Stomach (tissue), 9 donors: ENCODE data around the gene NRF1. TPM values are rescaled to one million over a fixed set of nuclear protein-coding genes. Genes with fewer than 3 reads are reported as not detected.

Source experiments
- DNase-seq, 2 donors: peaks; one replicate each; pipeline versions ENCODE4 v3.0.0 to v3.0.0-alpha.2; 2013 to 2019
- H3K27ac ChIP-seq, 5 donors: fragments of 200-600 bp in 4 of 5; sonication (generic) in 4 of 5; one replicate each; pipeline ENCODE4 v1.5.1; 2013 to 2019; ENCODE audit warnings: mild to moderate bottlenecking in 1 of 5, moderate library complexity in 1 of 5
- H3K27me3 ChIP-seq, 3 donors: fragments of 200-600 bp; sonication (generic); one replicate each; pipeline ENCODE4 v1.5.1; 2017 to 2019; ENCODE audit warnings: mixed run types in 1 of 3
- H3K36me3 ChIP-seq, 4 donors: fragments of 200-600 bp; sonication (generic); 1 replicate in 3 of 4; 2 replicates in 1 of 4; pipeline ENCODE4 v1.5.1; 2016 to 2019
- H3K4me1 ChIP-seq, 4 donors: fragments of 200-600 bp; sonication (generic); one replicate each; pipeline ENCODE4 v1.5.1; 2016 to 2019
- H3K4me3 ChIP-seq, 4 donors: fragments of 200-600 bp; sonication (generic) in 3 of 4; one replicate each; pipeline ENCODE4 v1.5.1; 2016 to 2019; ENCODE audit warnings: mild to moderate bottlenecking in 1 of 4
- H3K9me3 ChIP-seq, 4 donors: fragments of 200-600 bp; sonication (generic); one replicate each; pipeline ENCODE4 v1.5.1; 2016 to 2019
- EP300 ChIP-seq: sonication (generic); formaldehyde crosslinking; IDR thresholded peaks from one replicate; pipeline ENCODE4 v1.6.1; 2017; ENCODE audit warnings: antibody characterized with exemption
- POLR2A ChIP-seq, 4 donors: fragments of 450-650 bp; IDR thresholded peaks; one replicate each; pipeline ENCODE4 v1.6.1; 2016; ENCODE audit warnings: antibody characterized with exemption in 4 of 4, control low read depth in 2 of 4, mild to moderate bottlenecking in 1 of 4, moderate library complexity in 1 of 4
- POLR2AphosphoS5 ChIP-seq, 3 donors: sonication (generic); formaldehyde crosslinking; IDR thresholded peaks; one replicate each; pipeline ENCODE4 v1.6.1; 2016; ENCODE audit warnings: antibody characterized with exemption in 3 of 3
- WGBS, 5 donors: extraction: QIAGEN DNeasy Blood & Tissue Kit in 3 of 5; methylation state at CpG; one replicate each; pipeline versions ENCODE4 v1.1.5 to v1.1.7; 2013 to 2018; 5-methylcytosine and 5-hydroxymethylcytosine counted together
- intact Hi-C: fragments of 100-400 bp; cut with DNase I; formaldehyde crosslinking; loops from one replicate; pipeline ENCODE4 v1.15.1; 2023; ENCODE audit warnings: low total_unique reads
- polyA plus RNA-seq, 3 donors: library from polyadenylated mRNA; stranded (reverse); fragments of 200-250 nt; gene quantifications; one replicate each; pipeline ENCODE4 v1.2.3, GENCODE V29; 2013
- total RNA-seq, 5 donors: library from RNA; depleted of rRNA; stranded (reverse); fragments of >200 nt; gene quantifications; one replicate each; pipeline versions ENCODE4 v1.1.0 to v1.2.3, GENCODE V29; 2014 to 2016
- TF ChIP-seq, protein P1 (sequence below), 7 experiments: fragments of 450-650 bp in 4 of 7; fragments of 200-600 bp in 3 of 7; sonication (generic) in 3 of 7; IDR thresholded peaks; one replicate each; pipeline ENCODE4 v1.5.1; 2016 to 2019; ENCODE audit warnings: antibody characterized with exemption in 7 of 7, control low read depth in 2 of 7, mild to moderate bottlenecking in 1 of 7
- donor health status: healthy with polysubstance abuse.
- donor health status: Bipolar disorder and iron deficiency.
- donor health status: healthy.

Gene NRF1
- total and polyA plus RNA-seq, 8 donors: 3.2 to 58.3 (median 10.1) TPM

DNA sequence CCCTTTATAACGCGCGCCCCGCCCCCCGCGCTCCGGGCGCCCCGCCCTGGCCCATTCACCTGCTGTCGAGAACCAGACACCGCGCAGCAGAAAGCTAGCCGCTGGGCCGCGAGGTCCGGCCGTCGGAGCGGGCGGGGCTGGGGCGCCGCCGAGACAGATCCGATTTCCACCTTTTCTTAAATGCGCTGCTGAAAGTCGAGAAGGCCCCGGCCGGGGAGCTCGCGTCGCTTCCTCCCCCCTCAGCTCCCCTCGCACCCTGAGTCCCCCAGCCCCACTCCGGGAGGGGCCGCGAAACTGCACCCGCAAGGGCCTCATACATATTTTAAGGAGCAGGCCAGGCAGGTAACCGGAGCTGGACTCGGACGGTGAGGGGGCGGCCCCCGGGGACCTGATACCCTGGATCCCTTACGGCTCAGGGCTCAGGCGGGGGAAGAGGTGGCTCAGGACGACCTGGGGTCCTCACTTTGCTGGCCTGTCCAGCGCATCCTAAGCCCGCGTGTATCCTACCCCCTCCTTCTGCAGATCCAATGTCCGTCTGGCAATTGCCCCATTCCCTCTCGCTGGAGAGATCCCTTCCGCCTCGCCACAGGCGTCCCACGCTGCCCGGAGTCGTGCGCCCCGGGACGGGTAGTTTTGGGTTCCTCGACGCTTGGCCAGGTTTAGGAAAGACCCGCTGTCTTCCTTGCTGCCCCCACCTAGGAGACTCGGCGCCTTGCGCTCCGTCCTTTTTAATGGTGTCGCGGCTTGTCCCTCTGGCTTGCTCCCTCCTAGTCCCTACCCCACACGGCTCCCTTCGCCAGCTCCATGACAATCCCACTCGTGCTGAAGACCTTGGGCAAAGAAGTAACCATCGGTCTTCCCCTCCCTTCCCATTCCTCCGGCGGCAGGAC, 170.7 kb downstream of the NRF1 start:
- DNase-seq: peak in 1 of 2 donors; percentile 40
- TF ChIP-seq POLR2A (IDR thresholded peaks at IDR 0.05) (no peak), EP300 (no peak), POLR2AphosphoS5 (IDR thresholded peaks at IDR 0.05) (no peak)
- TF ChIP-seq, protein P1, sequence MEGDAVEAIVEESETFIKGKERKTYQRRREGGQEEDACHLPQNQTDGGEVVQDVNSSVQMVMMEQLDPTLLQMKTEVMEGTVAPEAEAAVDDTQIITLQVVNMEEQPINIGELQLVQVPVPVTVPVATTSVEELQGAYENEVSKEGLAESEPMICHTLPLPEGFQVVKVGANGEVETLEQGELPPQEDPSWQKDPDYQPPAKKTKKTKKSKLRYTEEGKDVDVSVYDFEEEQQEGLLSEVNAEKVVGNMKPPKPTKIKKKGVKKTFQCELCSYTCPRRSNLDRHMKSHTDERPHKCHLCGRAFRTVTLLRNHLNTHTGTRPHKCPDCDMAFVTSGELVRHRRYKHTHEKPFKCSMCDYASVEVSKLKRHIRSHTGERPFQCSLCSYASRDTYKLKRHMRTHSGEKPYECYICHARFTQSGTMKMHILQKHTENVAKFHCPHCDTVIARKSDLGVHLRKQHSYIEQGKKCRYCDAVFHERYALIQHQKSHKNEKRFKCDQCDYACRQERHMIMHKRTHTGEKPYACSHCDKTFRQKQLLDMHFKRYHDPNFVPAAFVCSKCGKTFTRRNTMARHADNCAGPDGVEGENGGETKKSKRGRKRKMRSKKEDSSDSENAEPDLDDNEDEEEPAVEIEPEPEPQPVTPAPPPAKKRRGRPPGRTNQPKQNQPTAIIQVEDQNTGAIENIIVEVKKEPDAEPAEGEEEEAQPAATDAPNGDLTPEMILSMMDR (IDR thresholded peaks at IDR 0.05): no peak
- Histone ChIP-seq H3K27ac (no peak overlapping the region), H3K9me3 (no peaks in the 10 kb centered on the region), H3K36me3 (no peaks in the 10 kb centered on the region), H3K4me3 (peak overlapping the region; percentile 10 to 83 (median 54)), H3K4me1 (peaks cover 69 to 79% (median 76%) of the 10 kb centered on the region in 4 donors), H3K27me3 (peaks cover 51 to 100% (median 100%) of the 10 kb centered on the region in 3 donors)
- WGBS, 5 donors: 2 to 6% (median 3%) methylated on average over 33 to 73 of the region's 73 CpGs
- intact Hi-C loops: no loop called here

GRCh38 chr7:129782818-129783583, 171.5 kb downstream of the NRF1 start:
- TF ChIP-seq EP300 (no peak), POLR2AphosphoS5 (IDR thresholded peaks at IDR 0.05) (no peak), POLR2A (IDR thresholded peaks at IDR 0.05) (no peak)
- TF ChIP-seq, protein P1 (IDR thresholded peaks at IDR 0.05): no peak
- DNase-seq: peak in 1 of 2 donors; percentile 33
- Histone ChIP-seq H3K4me1 (peaks cover 69 to 79% (median 76%) of the 10 kb centered on the region in 4 donors), H3K27me3 (peaks cover 51 to 100% (median 94%) of the 10 kb centered on the region in 3 donors), H3K36me3 (no peaks in the 10 kb centered on the region), H3K4me3 (peak overlapping the region in 1 of 4 donors; percentile 83), H3K9me3 (no peaks in the 10 kb centered on the region), H3K27ac (no peak overlapping the region)
- 5 to 14% (median 10%) methylated on average over 32 to 42 of the region's 42 CpGs for WGBS, 5 donors
- intact Hi-C loops: no loop called here

GRCh38 chr7:129783584-129783919, 172.0 kb downstream of the NRF1 start:
- H3K9me3 ChIP-seq: no peaks in the 10 kb centered on the region
- 13 to 21% (median 19%) methylated on average over 10 of the region's 10 CpGs for WGBS, 5 donors
- no peaks in the 10 kb centered on the region for H3K36me3 ChIP-seq
- DNase-seq: no peak
- peaks cover 51 to 100% (median 89%) of the 10 kb centered on the region in 3 donors for H3K27me3 ChIP-seq
- TF ChIP-seq EP300 (no peak), POLR2A (IDR thresholded peaks at IDR 0.05) (no peak), POLR2AphosphoS5 (IDR thresholded peaks at IDR 0.05) (no peak)
- TF ChIP-seq, protein P1 (IDR thresholded peaks at IDR 0.05): no peak
- intact Hi-C loops: no loop called here
- peaks cover 66 to 75% (median 72%) of the 10 kb centered on the region in 4 donors for H3K4me1 ChIP-seq
- H3K4me3 ChIP-seq: no peak overlapping the region
- no peak overlapping the region for H3K27ac ChIP-seq

- DNase-seq: no peak
- H3K4me1 ChIP-seq: peaks cover 57 to 66% (median 63%) of the 10 kb centered on the region in 4 donors
- intact Hi-C loops: no loop called here
- peaks cover 51 to 100% (median 80%) of the 10 kb centered on the region in 3 donors for H3K27me3 ChIP-seq
- H3K36me3 ChIP-seq: no peaks in the 10 kb centered on the region
- TF ChIP-seq EP300: no peak
- TF ChIP-seq, protein P1 (IDR thresholded peaks at IDR 0.05): no peak
- no peak for TF ChIP-seq POLR2A (IDR thresholded peaks at IDR 0.05)
- no peak for TF ChIP-seq POLR2AphosphoS5 (IDR thresholded peaks at IDR 0.05)
- WGBS, 5 donors: 14 to 22% (median 15%) methylated on average over 25 of the region's 25 CpGs
- no peaks in the 10 kb centered on the region for H3K9me3 ChIP-seq
- peak overlapping the region in 1 of 4 donors; percentile 27 for H3K4me3 ChIP-seq
- H3K27ac ChIP-seq: no peak overlapping the region
Measured at GRCh38 chr7:129784437-129784782, 172.9 kb downstream of the NRF1 start.
